ENCODE measurements around the gene TDO2. TPM values are rescaled to one million over a fixed set of nuclear protein-coding genes. Genes with fewer than 3 reads are reported as not detected.

The TDO2 gene
- total RNA-seq, 2 donors from 2014 or later = not detected

DNA sequence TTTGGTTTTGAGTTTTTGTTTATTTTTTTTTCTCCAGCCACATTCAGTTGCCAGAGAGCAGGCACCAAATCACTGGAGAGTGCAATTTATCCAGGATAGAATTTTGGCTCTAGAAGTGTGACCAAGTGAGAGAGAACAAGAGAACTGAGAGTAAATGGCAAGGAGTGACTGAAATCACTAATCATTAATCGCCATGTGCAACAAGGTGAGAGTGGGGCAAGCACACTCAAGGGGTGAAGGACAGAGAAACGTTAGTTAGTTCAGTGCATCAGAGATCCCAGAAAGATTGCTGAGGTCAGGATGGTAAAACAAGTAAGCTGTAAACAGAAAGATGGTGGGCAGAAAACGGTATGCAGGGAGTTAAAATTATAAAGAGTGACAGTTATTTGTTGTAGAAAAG is 19.6 kb upstream of the TDO2 start:
- H3K36me3 ChIP-seq (ENCODE audit: control insufficient read depth, insufficient read depth, low read length) = no peaks in the 10 kb centered on the region
- H3K27me3 ChIP-seq (ENCODE audit: control insufficient read depth, insufficient read depth, low read length, poor library complexity, severe bottlenecking) = no peaks in the 10 kb centered on the region
- no peak overlapping the region for H3K27ac Mint-ChIP-seq
- H3K4me1 ChIP-seq (ENCODE audit: control insufficient read depth, insufficient read depth, low read length) = no peaks in the 10 kb centered on the region
- no peak overlapping the region for H3K27ac ChIP-seq (ENCODE audit: low read depth, low read length)
- H3K4me3 Mint-ChIP-seq = no peak overlapping the region
- WGBS, 2 experiments (ENCODE audit: insufficient coverage in 1 of 2, insufficient read length in 1 of 2) = 91 to 93% methylated on average over 3 of the region's 3 CpGs
- no peaks in the 10 kb centered on the region for H3K36me3 Mint-ChIP-seq (ENCODE audit: low read depth)
- no peak for DNase-seq
- no peaks in the 10 kb centered on the region for H3K9me3 ChIP-seq (ENCODE audit: control insufficient read depth, low read length)
- no peak overlapping the region for H3K9ac ChIP-seq (ENCODE audit: extremely low read depth, low read length, poor library complexity, severe bottlenecking)
- H3K9me3 Mint-ChIP-seq = peaks cover 19% of the 10 kb centered on the region
- peaks cover 1% of the 10 kb centered on the region for H3K4me1 Mint-ChIP-seq
- TF ChIP-seq, protein P1, sequence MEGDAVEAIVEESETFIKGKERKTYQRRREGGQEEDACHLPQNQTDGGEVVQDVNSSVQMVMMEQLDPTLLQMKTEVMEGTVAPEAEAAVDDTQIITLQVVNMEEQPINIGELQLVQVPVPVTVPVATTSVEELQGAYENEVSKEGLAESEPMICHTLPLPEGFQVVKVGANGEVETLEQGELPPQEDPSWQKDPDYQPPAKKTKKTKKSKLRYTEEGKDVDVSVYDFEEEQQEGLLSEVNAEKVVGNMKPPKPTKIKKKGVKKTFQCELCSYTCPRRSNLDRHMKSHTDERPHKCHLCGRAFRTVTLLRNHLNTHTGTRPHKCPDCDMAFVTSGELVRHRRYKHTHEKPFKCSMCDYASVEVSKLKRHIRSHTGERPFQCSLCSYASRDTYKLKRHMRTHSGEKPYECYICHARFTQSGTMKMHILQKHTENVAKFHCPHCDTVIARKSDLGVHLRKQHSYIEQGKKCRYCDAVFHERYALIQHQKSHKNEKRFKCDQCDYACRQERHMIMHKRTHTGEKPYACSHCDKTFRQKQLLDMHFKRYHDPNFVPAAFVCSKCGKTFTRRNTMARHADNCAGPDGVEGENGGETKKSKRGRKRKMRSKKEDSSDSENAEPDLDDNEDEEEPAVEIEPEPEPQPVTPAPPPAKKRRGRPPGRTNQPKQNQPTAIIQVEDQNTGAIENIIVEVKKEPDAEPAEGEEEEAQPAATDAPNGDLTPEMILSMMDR (conservative IDR thresholded peaks at IDR 0.05) = no peak
- H3K4me3 ChIP-seq (ENCODE audit: low read length) = no peak overlapping the region
- H3K27me3 Mint-ChIP-seq (ENCODE audit: insufficient read depth) = no peaks in the 10 kb centered on the region

DNA sequence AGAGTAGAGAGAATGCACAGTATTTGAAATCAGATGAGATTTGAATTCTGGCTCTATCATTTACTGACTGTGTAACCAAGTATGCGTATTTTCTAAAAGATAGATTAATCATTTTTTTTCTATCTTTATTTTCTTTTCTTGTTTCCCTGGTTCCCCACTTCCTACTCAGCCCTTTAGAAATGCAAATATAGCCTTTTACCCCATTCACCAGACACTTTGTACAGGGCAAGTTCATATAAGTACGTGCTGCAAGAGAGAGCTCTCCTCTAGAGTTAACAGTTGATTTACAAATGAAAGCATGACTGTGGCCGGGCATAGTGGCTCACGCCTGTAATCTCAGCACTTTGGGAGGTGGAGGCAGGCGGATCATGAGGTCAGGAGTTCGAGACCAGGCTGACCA is 17.8 kb upstream of the TDO2 start:
- Histone ChIP-seq H3K4me3 (ENCODE audit: low read length) (no peak overlapping the region), H3K4me1 (ENCODE audit: control insufficient read depth, insufficient read depth, low read length) (no peaks in the 10 kb centered on the region), H3K27ac (ENCODE audit: low read depth, low read length) (no peak overlapping the region), H3K9me3 (ENCODE audit: control insufficient read depth, low read length) (peaks cover 8% of the 10 kb centered on the region), H3K9ac (ENCODE audit: extremely low read depth, low read length, poor library complexity, severe bottlenecking) (no peak overlapping the region), H3K27me3 (ENCODE audit: control insufficient read depth, insufficient read depth, low read length, poor library complexity, severe bottlenecking) (no peaks in the 10 kb centered on the region), H3K36me3 (ENCODE audit: control insufficient read depth, insufficient read depth, low read length) (no peaks in the 10 kb centered on the region)
- H3K27ac Mint-ChIP-seq = no peak overlapping the region
- H3K9me3 Mint-ChIP-seq = peaks cover 15% of the 10 kb centered on the region
- no peaks in the 10 kb centered on the region for H3K36me3 Mint-ChIP-seq (ENCODE audit: low read depth)
- peaks cover 1% of the 10 kb centered on the region for H3K4me1 Mint-ChIP-seq
- 61 to 74% methylated on average over 5 to 6 of the region's 6 CpGs for WGBS, 2 experiments (ENCODE audit: insufficient coverage in 1 of 2, insufficient read length in 1 of 2)
- TF ChIP-seq, protein P1 (conservative IDR thresholded peaks at IDR 0.05) = no peak
- no peak overlapping the region for H3K4me3 Mint-ChIP-seq
- no peaks in the 10 kb centered on the region for H3K27me3 Mint-ChIP-seq (ENCODE audit: insufficient read depth)
- no peak for DNase-seq

DNA sequence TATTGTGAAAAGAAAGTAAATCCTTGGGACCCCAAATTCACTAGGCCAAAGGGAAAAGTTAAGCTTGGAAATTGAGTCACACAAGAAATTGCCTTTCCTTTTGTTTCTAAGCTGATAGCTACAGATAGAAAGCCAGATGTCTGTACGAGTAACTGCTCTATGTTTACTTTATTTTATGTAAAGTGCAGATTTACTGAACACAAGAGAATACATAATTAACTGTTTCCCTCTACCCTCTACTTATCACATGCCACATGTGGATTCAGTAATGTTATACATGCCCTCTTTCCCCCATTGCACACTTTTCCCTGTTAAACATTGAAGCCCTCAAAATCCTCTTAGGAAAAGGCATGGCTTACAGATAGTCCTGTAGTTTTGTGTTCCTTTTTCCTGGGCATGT is 16.5 kb upstream of the TDO2 start:
- Mint-ChIP-seq H3K27me3 (ENCODE audit: insufficient read depth) (no peaks in the 10 kb centered on the region), H3K9me3 (peaks cover 29% of the 10 kb centered on the region), H3K36me3 (ENCODE audit: low read depth) (no peaks in the 10 kb centered on the region), H3K27ac (no peak overlapping the region), H3K4me1 (peaks cover 1% of the 10 kb centered on the region), H3K4me3 (no peak overlapping the region)
- Histone ChIP-seq H3K4me1 (ENCODE audit: control insufficient read depth, insufficient read depth, low read length) (no peaks in the 10 kb centered on the region), H3K27me3 (ENCODE audit: control insufficient read depth, insufficient read depth, low read length, poor library complexity, severe bottlenecking) (no peaks in the 10 kb centered on the region), H3K36me3 (ENCODE audit: control insufficient read depth, insufficient read depth, low read length) (no peaks in the 10 kb centered on the region), H3K9ac (ENCODE audit: extremely low read depth, low read length, poor library complexity, severe bottlenecking) (no peak overlapping the region), H3K4me3 (ENCODE audit: low read length) (no peak overlapping the region), H3K27ac (ENCODE audit: low read depth, low read length) (no peak overlapping the region), H3K9me3 (ENCODE audit: control insufficient read depth, low read length) (peaks cover 22% of the 10 kb centered on the region)
- WGBS, 2 experiments (ENCODE audit: insufficient coverage in 1 of 2, insufficient read length in 1 of 2) = 100% methylated on average over 1 of the region's 1 CpG; no CpG with 5 or more reads in 1 of the 2 experiments
- DNase-seq = no peak
- TF ChIP-seq, protein P1 (conservative IDR thresholded peaks at IDR 0.05) = no peak
